Suprapubic skin (tissue), 4 donors: ENCODE data around the gene CDON.

Source experiments
- CTCF ChIP-seq, 2 donors: fragments of 200-600 bp in 1 of 2; fragments of 450-650 bp in 1 of 2; sonication (generic) in 1 of 2; IDR thresholded peaks; one replicate each; pipeline ENCODE4 v1.5.1; 2016 to 2019; ENCODE audit warnings: antibody characterized with exemption in 2 of 2, mild to moderate bottlenecking in 1 of 2, moderate library complexity in 1 of 2
- EP300 ChIP-seq: sonication (generic); formaldehyde crosslinking; IDR thresholded peaks from one replicate; pipeline ENCODE4 v1.6.1; 2017; ENCODE audit warnings: antibody characterized with exemption
- POLR2A ChIP-seq, 2 donors: fragments of 450-650 bp; IDR thresholded peaks; one replicate each; pipeline ENCODE4 v1.6.1; 2017; ENCODE audit warnings: antibody characterized with exemption in 2 of 2, mild to moderate bottlenecking in 2 of 2, moderate library complexity in 2 of 2
- POLR2AphosphoS5 ChIP-seq, 3 donors: sonication (generic); formaldehyde crosslinking; IDR thresholded peaks; one replicate each; pipeline ENCODE4 v1.6.1; 2017; ENCODE audit warnings: antibody characterized with exemption in 3 of 3

GRCh38 chr11:126062679-126063506 lies at the start of gene CDON:
- TF ChIP-seq POLR2A (IDR thresholded peaks at IDR 0.05) (no peak), CTCF (IDR thresholded peaks at IDR 0.05) (peak in 1 of 2 donors; percentile 24), POLR2AphosphoS5 (IDR thresholded peaks at IDR 0.05) (peak; percentile 74 to 98 (median 91)), EP300 (no peak)
